C4-2B (cell line): ENCODE data around the gene IFI6.
"Not testable (repeated sequence)": the region's sequence is repeated elsewhere in the genome, so short reads cannot be mapped to it uniquely, and the experiment has no call there.

ENCODE experiments used
- H3K27ac ChIP-seq: fragments of 450-650 bp; 2 replicates; pipeline ENCODE4 v1.5.1; 2017
- CTCF ChIP-seq: fragments of 450-650 bp; conservative IDR thresholded peaks from 2 replicates; pipeline ENCODE4 v1.5.1; 2017; ENCODE audit warnings: mild to moderate bottlenecking
- ZFX ChIP-seq: fragments of 450-650 bp; IDR thresholded peaks from 2 replicates; pipeline ENCODE4 v1.6.1; 2017

IFI6 gene

DNA sequence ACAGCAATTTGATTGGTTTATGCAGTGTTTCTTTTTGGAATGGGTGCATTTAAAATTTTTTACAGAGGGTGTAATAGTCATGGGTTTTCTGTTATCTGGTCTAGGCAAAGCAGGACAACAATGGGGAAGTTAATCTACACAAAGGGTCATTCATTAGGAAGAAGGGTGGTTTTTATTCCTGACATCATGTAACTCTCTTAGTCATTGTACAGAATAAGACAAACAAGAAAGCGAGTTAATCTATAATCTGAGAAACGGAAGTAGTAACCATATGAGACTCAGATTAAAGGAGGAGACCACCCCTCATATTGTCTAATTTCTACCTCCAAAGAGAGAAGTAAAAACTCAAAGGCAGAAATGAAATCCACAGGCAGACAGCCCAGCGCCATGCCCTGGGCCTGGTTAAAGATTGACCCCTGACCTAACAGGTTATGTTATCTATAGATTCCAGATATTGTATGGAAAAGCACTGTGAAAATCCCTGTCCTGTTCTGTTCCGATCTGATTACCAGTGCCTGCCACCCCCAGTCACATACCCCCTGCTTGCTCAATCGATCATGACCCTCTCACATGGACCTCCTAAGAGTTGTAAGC is 10.5 kb upstream of the IFI6 start:
- no peak overlapping the region for H3K27ac ChIP-seq
- TF ChIP-seq CTCF (no peak), ZFX (no peak)

DNA sequence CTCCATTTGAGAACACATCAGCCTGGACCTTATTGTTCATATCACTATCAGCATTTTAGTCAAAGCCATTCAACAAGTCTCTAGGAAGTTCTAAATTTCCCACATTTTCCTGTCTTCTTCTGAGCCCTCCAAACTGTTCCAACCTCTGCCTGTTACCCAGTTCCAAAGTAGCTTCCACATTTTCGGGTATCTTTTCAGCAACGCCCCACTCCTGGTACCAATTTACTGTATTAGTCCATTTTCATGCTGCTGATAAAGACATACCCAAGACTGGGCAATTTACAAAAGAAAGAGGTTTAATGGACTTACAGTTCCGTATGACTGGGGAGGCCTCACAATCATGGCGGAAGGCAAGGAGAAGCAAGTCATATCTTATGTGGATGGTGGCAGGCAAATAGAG is 9.6 kb upstream of the IFI6 start:
- H3K27ac ChIP-seq: not testable (repeated sequence)

DNA sequence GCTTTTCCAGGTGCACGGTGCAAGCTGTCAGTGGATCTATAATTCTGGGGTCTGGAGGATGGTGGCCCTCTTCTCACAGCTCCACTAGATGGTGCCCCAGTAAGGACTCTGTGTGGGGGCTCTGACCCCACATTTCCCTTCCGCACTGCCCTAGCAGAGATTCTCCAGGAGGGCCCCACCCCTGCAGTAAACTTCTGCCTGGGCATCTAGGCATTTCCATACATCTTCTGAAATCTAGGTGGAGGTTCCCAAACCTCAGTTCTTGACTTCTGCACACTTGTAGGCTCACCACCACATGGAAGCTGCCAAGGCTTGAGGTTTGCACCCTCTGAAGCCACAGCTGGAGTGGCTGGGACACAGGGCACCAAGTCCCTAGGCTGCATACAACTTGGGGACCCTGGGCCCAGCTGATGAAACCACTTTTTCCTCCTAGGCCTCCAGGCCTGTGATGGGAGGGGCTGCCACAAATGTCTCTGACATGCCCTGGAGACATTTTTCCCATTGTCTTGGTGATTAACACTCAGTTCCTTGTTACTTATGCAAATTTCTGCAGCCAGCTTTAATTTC is 8.3 kb upstream of the IFI6 start:
- not testable (repeated sequence) for H3K27ac ChIP-seq

- TF ChIP-seq CTCF: no peak
- no peak for TF ChIP-seq ZFX
- no peak overlapping the region for H3K27ac ChIP-seq
Observed at GRCh38 chr1:27678747-27679146, 6.8 kb upstream of the IFI6 start.

DNA sequence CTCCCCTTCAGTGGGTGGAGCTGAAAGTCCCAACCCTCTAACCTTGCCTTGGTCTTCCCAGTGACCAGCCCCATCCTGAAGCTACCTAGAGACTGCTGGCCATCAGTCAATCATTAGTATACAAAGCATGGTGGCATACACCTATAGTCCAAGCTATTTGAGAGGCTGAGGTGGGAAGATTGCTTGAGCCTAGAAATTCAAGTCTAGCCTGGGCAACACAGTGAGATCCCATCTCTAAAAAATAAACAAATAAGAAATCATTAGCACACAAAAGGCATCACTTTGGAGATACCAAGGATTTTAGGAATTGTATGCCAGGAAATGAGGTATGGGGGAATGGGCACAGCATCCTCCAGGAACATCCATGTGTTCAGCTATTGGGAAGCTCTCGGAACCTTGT is 4.4 kb upstream of the IFI6 start:
- no peak for TF ChIP-seq CTCF
- no peak for TF ChIP-seq ZFX
- H3K27ac ChIP-seq: no peak overlapping the region

- TF ChIP-seq ZFX (no peak), CTCF (peak; percentile 1; the same call in 1 of the 2 replicates)
- H3K27ac ChIP-seq: peak overlapping the region; percentile 48
Observed at GRCh38 chr1:27672750-27673112, 739 bp upstream of the IFI6 start.

- TF ChIP-seq CTCF: no peak
- TF ChIP-seq ZFX: no peak
- H3K27ac ChIP-seq: no peak overlapping the region
Observed at GRCh38 chr1:27669876-27670275, 2.1 kb downstream of the IFI6 start.

GRCh38 chr1:27668808-27669723 is 2.9 kb downstream of the IFI6 start:
- H3K27ac ChIP-seq: no peak overlapping the region
- TF ChIP-seq ZFX: no peak
- TF ChIP-seq CTCF: peak; percentile 96
